Nephron progenitor cell (in vitro differentiated cells): ENCODE data around the gene PTDSS2.
A peak's percentile ranks its signal among the peaks of the same experiment; 100 is the strongest.

ENCODE experiments used
- DNase-seq: peaks from one replicate; pipeline ENCODE4 v3.0.0; 2021
- H3K27ac Mint-ChIP-seq: 2 replicates; pipeline ENCODE4 v1.8.0; 2021; ENCODE audit warnings: mild to moderate bottlenecking, moderate library complexity, mixed read lengths
- H3K27me3 Mint-ChIP-seq: 2 replicates; pipeline ENCODE4 v1.8.0; 2021; ENCODE audit warnings: mild to moderate bottlenecking, low read depth, mixed read lengths; ENCODE audit not compliant: poor library complexity
- H3K36me3 Mint-ChIP-seq: 2 replicates; pipeline ENCODE4 v1.8.0; 2021; ENCODE audit warnings: low read depth, mixed read lengths
- H3K4me1 Mint-ChIP-seq: 2 replicates; pipeline ENCODE4 v1.8.0; 2021; ENCODE audit warnings: mixed read lengths
- H3K4me3 Mint-ChIP-seq: 2 replicates; pipeline ENCODE4 v1.8.0; 2021; ENCODE audit warnings: mild to moderate bottlenecking, moderate library complexity, mixed read lengths
- H3K9me3 Mint-ChIP-seq: 2 replicates; pipeline ENCODE4 v1.8.0; 2021; ENCODE audit warnings: mild to moderate bottlenecking, moderate library complexity, mixed read lengths
- CTCF ChIP-seq: fragments of 200-600 bp; sonication (generic); IDR thresholded peaks from 2 replicates; pipeline ENCODE4 v1.5.0; 2021; ENCODE audit warnings: antibody characterized with exemption

PTDSS2 gene

DNA sequence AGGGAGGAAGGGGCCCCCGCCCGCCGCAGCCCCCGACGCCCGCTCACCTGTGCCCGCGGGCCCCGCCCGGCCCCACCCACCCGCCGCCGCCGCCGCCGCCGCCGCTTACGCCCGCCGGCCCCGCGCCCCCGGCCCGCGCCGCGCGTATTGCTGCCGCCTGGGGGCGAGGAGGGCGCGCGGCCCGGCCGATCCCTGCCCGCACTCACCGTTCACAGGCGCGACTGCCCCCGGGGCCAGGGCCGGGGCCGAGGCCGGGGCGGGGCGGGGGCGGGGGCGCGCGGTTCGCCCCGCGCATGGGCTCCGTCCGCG, 85.1 kb downstream of the PTDSS2 start:
- no peaks in the 10 kb centered on the region for H3K9me3 Mint-ChIP-seq
- peaks cover 27% of the 10 kb centered on the region for H3K27me3 Mint-ChIP-seq
- peaks cover 22% of the 10 kb centered on the region for H3K4me1 Mint-ChIP-seq
- no peak for DNase-seq
- no peaks in the 10 kb centered on the region for H3K36me3 Mint-ChIP-seq
- no peak overlapping the region for H3K27ac Mint-ChIP-seq
- TF ChIP-seq CTCF = no peak
- no peak overlapping the region for H3K4me3 Mint-ChIP-seq

GRCh38 chr11:535519-536454, 85.7 kb downstream of the PTDSS2 start, which contains the start of gene HRAS:
Gene HRAS (minus strand): TSS chr11:535576.
- H3K27me3 Mint-ChIP-seq = peaks cover 27% of the 10 kb centered on the region

GRCh38 chr11:536841-537621, 87.0 kb downstream of the PTDSS2 start, which contains the start of gene LRRC56:
Gene LRRC56 (plus strand): TSS chr11:537527. CDS start chr11:540685, 3,158 bp downstream.
- no peak within 1 kb of the TSS for H3K27ac Mint-ChIP-seq
- H3K4me1 Mint-ChIP-seq = peaks cover 22% of the 10 kb centered on the region
- H3K4me3 Mint-ChIP-seq = peak within 1 kb of the TSS; percentile 91
- peak; percentile 90 for DNase-seq
- H3K27me3 Mint-ChIP-seq = peaks cover 27% of the 10 kb centered on the region
- no peak for TF ChIP-seq CTCF
- no peaks in the 10 kb centered on the region for H3K36me3 Mint-ChIP-seq
- no peaks in the 10 kb centered on the region for H3K9me3 Mint-ChIP-seq

More at GRCh38 chr11:535519-536454, 85.7 kb downstream of the PTDSS2 start, which contains the start of gene HRAS:
- H3K36me3 Mint-ChIP-seq = no peaks in the 10 kb centered on the region
- H3K4me3 Mint-ChIP-seq = peak within 1 kb of the TSS; percentile 91
- no peak within 1 kb of the TSS for H3K27ac Mint-ChIP-seq
- no peak for TF ChIP-seq CTCF
- peak; percentile 97 for DNase-seq
- peaks cover 22% of the 10 kb centered on the region for H3K4me1 Mint-ChIP-seq
- no peaks in the 10 kb centered on the region for H3K9me3 Mint-ChIP-seq

DNA sequence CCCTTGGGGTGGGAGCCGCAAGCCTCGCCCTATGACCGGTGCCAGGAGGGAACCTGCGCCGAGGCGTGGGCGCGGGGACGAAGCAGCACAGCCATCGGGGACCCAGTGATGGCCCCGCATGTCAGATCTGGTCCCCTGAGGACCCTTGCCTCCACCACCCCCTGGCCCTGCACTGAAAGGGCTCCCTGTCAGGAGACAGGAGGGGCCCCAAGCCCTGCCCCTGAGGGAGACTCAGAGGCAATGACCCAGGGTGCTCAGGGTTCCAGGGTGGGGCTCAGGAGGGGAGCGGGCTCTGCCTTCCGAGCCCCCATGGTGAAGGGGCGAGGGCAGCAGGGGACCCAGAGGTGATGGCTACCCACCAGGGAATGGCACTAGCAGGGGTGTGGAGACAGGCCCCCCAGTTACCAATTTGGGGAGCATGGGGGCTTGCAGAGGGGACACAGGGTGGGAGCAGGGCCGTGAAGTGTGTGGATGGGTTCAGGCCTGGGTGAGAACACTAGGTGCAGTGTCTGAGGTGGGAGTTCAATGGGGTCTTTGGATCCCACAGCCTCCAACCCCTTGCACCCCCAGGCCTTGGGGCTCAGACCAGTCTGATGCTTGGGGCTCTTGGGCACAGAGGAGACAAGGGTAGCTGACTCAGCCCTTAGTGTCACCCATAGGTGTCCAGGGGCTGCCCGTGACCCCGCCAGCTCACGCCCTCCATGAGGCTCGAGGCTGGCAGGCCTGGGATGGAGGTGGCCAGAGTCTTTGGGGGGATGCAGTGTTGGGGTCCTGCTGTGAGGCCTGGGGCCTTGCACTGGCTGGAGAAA, 87.7 kb downstream of the PTDSS2 start:
- H3K36me3 Mint-ChIP-seq = peaks cover 5% of the 10 kb centered on the region
- H3K4me3 Mint-ChIP-seq = peak overlapping the region; percentile 60
- peaks cover 27% of the 10 kb centered on the region for H3K27me3 Mint-ChIP-seq
- no peak for TF ChIP-seq CTCF
- H3K4me1 Mint-ChIP-seq = peaks cover 26% of the 10 kb centered on the region
- no peaks in the 10 kb centered on the region for H3K9me3 Mint-ChIP-seq
- no peak for DNase-seq
- no peak overlapping the region for H3K27ac Mint-ChIP-seq

DNA sequence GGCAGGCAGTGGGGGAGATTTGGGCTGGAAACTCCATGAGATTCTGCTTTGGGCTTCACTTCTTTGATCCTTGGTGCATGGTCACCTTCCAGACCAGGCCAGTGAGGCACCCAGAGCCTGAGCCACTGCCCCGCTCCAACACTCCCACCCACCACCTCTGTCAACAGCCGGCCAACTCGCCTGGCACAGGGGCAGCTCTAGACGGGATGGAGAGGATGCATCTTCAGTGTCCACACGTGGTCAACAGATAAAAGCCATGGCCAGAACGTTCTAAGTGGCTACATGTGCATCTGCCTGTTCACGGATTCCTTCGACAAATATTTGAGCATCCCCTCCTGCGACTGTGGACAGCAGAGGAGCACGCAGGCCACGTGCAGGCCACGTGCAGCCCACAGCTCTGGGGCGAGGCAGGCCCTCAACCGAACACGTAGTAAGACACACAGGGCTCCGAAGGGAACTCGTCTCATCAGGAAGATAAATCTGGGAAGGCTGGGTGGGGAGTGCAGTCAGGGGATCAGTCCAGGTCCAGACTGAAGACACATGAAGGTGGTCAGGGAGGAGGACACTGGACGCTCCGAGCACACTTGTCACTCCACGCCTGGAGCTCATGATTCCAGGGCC, 88.5 kb downstream of the PTDSS2 start:
- H3K27ac Mint-ChIP-seq = no peak overlapping the region
- peak overlapping the region; percentile 32 for H3K4me3 Mint-ChIP-seq
- DNase-seq = peak; percentile 3
- H3K9me3 Mint-ChIP-seq = no peaks in the 10 kb centered on the region
- TF ChIP-seq CTCF = no peak
- H3K27me3 Mint-ChIP-seq = peaks cover 27% of the 10 kb centered on the region
- peaks cover 26% of the 10 kb centered on the region for H3K4me1 Mint-ChIP-seq
- H3K36me3 Mint-ChIP-seq = peaks cover 5% of the 10 kb centered on the region
